IMR-90 (cell line): ENCODE measurements around the gene TNNC2. TPM values are rescaled to one million over a fixed set of nuclear protein-coding genes. Genes with fewer than 3 reads are reported as not detected.

Experiments
- ELK1 ChIP-seq: fragments of 150-350 bp; IDR thresholded peaks from 2 replicates; pipeline ENCODE4 v1.6.1; 2016; ENCODE audit warnings: low read depth, mild to moderate bottlenecking, low read length, moderate library complexity, borderline replicate concordance
- RFX5 ChIP-seq: IDR thresholded peaks from 2 replicates; pipeline ENCODE4 v1.8.0; 2012; ENCODE audit warnings: low read depth, mild to moderate bottlenecking, low read length, moderate library complexity
- polyA plus RNA-seq, 3 experiments: library from polyadenylated mRNA; depleted of rRNA; stranded (reverse); fragments of >200 nt; gene quantifications; 2 replicates each; pipeline ENCODE4 v1.2.3, GENCODE V29; 2012; ENCODE audit warnings: low replicate concordance in 1 of 3
- total RNA-seq: library from RNA; depleted of rRNA; stranded (reverse); fragments of >200 nt; gene quantifications from 2 replicates; pipeline ENCODE4 v1.2.3, GENCODE V29; 2012

The TNNC2 gene
- total and polyA plus RNA-seq, 2 of the 4 experiments (the other 2 are of a cell fraction) = 0.46 TPM; not detected in 1

- no peak for TF ChIP-seq ELK1
- no peak for TF ChIP-seq RFX5
Observed at GRCh38 chr20:45779011-45779915, 47.8 kb downstream of the TNNC2 start (continued).
